DMS114 treated with DMSO at 0.1 percent for 48 hours (cell line): Measurements from ENCODE around the gene MON2.
"Not testable (repeated sequence)": the region's sequence is repeated elsewhere in the genome, so short reads cannot be mapped to it uniquely, and the experiment has no call there.

ENCODE experiments used
- DNase-seq: peaks from one replicate; lab custom pipeline; 2025; ENCODE audit not compliant: unreplicated experiment; lab: John Stamatoyannopoulos, UW

The MON2 gene

GRCh38 chr12:62542814-62543213 lies 76.2 kb downstream of the MON2 start:
- DNase-seq = no peak

GRCh38 chr12:62543324-62543723 lies 76.7 kb downstream of the MON2 start:
- DNase-seq = no peak

GRCh38 chr12:62543741-62544140 lies 77.1 kb downstream of the MON2 start:
- no peak for DNase-seq

DNA sequence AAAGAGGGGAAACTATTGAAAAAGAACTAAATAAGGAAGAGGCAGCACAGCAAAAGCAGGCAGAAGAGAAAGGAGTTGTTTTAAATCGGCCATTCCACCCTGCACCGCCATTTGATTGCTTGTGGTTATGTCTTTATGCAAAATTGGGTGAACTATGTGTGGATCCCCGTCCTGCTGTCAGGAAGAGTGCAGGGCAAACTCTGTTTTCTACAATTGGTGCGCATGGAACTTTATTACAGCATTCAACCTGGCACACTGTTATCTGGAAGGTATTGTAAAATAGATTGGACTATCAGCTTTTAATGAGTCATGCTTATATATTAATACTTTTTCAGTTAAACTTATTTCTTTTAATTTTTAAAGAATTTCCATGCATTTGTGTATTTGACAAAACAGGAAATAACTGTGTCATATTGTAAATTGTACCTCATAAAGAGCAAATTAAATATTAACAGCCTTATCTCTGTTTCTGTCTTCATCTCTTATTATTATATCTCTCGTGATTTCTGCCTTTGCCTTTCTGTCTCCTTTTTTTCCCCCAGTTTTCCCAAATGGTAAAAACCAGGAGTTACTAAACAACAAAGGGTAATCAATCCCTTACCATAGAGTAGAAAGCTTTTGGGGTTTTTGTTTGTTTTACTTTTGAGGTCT lies 86.4 kb downstream of the MON2 start:
- no peak for DNase-seq

DNA sequence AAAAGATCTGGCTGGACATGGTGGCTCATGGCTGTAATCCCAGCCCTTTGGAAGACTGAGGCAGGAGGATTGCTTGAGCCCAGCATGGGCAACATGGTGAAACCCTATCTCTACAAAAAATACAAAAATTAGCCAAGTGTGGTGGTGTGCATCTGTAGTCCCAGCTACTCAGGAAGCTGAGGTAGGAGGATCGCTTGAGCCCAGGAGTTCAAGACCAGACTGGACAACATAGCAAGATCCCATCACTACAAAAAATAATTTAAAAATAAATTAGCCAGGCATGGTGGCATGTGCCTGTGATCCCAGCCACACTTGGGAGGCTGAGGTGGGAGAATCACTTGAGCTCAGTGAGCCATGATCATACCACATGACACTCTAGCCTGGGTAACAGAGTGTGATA lies 92.7 kb downstream of the MON2 start:
- DNase-seq = not testable (repeated sequence)

DNA sequence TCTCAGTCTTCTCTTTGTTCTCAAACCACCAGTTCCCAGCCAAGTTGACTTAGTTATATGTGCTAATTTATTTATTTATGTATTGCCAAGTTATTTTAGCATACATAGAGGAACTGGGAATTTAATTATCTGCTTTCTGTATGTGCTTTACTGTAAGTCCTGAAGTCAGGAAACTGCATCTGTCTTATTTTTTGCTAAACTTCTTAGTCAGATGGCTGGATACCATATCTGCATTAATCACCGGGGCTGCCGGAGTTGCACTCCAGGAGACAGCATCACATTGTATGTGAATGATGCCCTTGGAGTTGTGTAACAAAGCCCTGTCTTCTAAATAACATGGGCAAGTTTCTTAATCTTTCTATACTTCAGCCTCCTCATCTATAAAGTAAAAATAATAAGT lies 96.2 kb downstream of the MON2 start:
- DNase-seq = no peak

- no peak for DNase-seq
Measured at GRCh38 chr12:62575036-62575435, 108.4 kb downstream of the MON2 start.

DNA sequence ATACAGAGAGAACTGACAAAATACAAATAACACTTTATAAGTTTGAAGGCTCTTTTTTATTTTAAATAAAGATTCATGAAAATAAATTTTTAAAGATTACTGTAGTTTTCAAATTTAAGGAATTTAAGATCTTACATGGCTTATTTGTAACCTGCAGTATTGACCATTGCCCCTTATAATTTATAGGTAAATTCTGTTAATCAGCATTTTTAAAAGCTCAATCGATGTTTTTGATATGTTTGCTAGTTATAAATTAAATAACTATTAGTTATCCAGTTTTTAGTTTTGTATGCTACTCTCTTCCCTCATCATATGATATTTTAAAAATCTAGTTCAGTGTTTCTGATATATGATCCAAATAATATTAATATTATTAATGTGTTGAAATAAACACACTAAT lies 109.9 kb downstream of the MON2 start:
- DNase-seq = no peak

- no peak for DNase-seq
Measured at GRCh38 chr12:62578726-62579125, 112.1 kb downstream of the MON2 start.

- peak; percentile 57 for DNase-seq
Measured at GRCh38 chr12:62581288-62582064, 114.8 kb downstream of the MON2 start.

GRCh38 chr12:62582065-62582366 lies 115.4 kb downstream of the MON2 start:
- no peak for DNase-seq

DNA sequence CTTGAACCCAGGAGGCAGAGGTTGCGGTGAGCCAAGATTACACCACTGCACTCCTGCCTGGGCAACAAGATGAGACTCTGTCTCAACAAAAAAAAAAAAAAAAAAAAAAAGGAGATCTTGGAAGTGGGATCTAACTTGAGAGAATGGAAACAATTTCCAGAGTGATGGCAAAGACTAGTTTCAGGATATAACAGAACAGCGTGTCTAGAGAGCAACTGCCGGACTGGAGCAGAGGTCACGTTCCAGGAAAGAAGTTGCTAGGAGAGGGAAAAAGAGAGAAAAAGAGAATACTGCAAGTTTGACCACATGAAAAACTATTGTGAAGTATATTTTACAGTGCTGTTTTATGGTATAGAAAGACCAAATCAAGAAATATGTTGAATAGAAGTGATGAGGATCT lies 118.0 kb downstream of the MON2 start:
- no peak for DNase-seq

DNA sequence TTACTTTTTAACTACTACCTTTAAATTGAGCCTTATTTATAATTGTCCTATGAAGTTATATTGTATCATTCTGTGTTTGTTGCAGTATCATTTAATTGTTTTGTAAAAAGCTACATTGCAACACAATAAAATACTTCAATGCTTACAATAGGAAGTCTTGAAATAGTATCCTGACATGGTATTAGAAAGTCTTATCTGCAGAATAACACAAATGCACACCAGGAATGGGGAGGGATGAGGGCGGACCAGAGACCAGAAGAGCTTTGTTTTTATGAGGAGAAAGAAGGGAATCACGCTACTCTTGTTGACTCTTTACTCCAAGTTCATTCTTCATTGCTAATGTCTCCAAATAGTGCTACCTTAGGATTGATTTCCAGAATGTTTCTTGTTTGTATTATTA lies 120.2 kb downstream of the MON2 start:
- DNase-seq = no peak

GRCh38 chr12:62588916-62589315 lies 122.3 kb downstream of the MON2 start:
- no peak for DNase-seq

DNA sequence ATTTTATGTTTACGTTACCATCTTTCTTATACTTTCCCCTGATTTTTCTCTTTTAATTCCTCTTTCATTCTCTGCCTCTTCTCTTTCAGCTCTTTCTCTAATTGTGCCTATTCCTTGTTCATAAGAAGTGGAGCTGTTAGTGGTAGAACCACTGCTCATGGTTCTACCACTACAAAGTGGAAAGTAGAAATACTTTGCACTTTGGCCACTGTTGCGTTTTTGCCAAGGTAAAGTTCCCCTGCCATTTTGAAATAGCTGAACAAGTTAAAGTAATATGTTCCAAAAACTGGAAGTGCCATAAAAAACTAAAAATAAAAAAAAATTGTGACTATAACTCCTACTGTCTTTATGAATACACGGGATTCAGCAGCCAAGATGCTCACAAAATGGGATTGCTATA lies 130.6 kb downstream of the MON2 start:
- DNase-seq = no peak

DNA sequence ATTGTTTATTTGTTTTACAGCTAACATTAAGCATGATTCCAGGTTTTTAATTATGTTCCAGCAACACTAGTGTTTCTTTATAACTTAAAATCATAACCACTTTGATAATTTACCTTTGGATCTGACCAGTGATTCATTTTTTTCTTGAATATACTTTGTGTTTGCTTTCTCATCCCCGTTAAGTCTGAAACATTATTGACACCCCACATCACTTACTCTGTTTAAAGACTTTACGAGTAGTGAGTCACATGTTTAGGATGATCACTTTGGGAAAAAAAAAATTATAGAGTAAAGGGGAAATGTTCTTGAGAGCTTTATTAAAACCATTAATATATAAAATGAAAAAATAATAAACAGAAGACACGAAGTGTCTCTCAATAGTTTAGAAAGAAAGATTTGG lies 132.2 kb downstream of the MON2 start:
- DNase-seq = no peak

DNA sequence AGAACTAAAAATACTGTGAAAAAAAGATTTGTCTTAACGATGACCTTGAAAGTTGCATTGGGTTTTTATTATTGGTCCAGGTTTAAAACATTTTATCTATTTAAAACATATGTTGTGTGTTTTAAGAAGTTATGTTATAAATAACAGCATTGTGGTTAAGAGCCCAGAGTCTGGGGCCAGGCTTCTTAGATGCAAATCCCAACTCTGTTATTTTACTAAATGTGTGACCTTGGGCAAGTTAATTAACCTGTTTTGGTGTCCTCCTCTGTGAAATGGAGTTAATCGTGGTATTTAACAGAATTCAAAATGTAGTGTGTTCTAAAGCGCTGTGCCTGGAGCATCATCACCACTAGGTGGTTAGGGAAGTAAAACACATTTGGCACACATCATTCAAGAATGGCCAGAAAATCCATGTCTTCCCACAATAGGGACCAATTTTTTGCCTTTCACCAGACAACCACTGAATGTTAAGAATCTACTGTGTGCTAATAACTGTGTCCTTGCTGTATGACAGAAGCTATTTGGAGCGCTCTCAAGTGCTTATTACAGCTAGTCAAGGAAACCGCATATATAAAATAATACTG lies 133.3 kb downstream of the MON2 start:
- DNase-seq = peak; percentile 19

- DNase-seq = no peak
Measured at GRCh38 chr12:62601765-62602164, 135.1 kb downstream of the MON2 start.

GRCh38 chr12:62602255-62603060 lies 135.8 kb downstream of the MON2 start:
- DNase-seq = peak; percentile 87

DNA sequence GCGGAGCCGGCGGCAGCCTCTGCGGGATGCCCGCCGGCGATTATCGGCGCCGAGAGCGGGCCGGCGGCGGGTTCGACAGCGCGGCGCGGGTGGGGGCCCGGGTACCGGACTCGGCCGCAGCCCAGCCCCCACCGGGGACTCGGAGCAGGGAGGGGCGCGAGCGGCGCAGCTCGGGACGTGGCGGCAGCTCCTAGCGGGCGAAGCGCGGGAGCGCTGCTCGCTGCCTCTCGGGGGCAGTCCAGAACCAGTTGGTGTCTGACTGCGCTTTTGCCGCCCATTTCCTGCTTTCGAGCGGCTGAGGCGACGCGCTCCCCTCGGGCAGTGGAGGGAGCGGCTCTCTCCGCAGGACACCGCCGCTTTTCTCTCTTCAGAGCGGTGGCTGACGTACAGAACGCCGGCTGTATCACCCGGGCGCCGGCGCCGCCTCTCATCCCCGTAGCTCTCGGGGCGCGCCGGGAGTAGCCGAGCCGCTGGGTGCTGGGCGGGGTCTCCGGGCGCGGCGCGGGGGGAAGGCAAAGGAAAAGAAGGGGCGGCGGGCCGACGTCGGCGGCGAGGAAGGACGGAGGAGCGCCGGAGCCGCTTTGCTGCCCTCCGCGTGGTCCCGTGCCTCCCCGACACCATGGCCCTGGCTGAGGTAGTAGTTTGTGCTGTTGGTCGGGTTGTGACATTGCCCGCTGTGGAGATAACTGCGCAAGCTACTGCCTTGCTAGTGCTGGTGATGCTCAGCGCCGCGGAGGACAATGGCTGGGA lies 136.6 kb downstream of the MON2 start:
- peak; percentile 76 for DNase-seq

- no peak for DNase-seq
Measured at GRCh38 chr12:62603811-62604098, 137.1 kb downstream of the MON2 start.
